GM18873 (cell line): ENCODE measurements around the gene HSCB.
"Not testable (repeated sequence)": the region's sequence is repeated elsewhere in the genome, so short reads cannot be mapped to it uniquely, and the experiment has no call there.

Experiments used
- ATAC-seq: cut with Tn5 transposase; IDR thresholded peaks from one replicate; pipeline ENCODE4 v1.9.1; 2021; ENCODE audit warnings: mild to moderate bottlenecking, moderate library complexity, moderate number of reproducible peaks; ENCODE audit not compliant: unreplicated experiment, low FRiP score

HSCB gene

DNA sequence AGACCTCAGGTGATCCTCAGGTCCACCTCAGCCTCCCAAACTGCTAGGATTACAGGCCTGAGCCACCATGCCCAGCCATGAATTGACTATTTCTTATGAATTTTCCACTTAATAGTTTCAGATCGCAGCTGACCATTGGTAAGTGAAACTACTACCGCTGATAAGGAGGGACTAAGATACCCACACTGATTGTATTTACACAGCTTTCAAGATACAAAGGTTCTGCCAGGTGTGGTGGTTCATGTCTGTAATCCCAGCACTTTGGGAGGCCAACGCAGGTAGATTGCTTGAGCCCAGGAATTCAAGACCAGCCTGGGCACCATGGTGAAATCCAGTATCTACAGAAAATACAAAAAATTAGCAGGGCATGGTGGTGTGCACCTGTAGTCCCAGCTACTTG, 4.1 kb upstream of the HSCB start:
- ATAC-seq = no peak

DNA sequence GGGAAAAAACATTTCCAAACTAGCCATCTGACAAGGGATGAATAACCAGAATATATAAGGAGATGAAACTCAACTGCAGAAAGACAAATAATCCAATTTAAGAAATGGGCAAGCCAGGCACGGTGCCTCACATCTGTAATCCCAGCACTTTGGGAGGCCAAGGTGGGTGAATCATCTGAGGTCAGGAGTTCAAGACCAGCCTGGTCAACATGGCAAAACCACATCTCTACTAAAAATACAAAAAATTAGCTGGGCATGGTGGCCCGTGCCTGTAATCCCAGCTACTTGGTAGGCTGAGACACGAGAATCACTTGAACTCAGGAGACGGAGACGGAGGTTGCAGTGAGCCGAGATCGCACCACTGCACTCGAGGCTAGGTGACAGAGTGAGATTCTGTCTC, 3.0 kb upstream of the HSCB start:
- ATAC-seq = not testable (repeated sequence)

DNA sequence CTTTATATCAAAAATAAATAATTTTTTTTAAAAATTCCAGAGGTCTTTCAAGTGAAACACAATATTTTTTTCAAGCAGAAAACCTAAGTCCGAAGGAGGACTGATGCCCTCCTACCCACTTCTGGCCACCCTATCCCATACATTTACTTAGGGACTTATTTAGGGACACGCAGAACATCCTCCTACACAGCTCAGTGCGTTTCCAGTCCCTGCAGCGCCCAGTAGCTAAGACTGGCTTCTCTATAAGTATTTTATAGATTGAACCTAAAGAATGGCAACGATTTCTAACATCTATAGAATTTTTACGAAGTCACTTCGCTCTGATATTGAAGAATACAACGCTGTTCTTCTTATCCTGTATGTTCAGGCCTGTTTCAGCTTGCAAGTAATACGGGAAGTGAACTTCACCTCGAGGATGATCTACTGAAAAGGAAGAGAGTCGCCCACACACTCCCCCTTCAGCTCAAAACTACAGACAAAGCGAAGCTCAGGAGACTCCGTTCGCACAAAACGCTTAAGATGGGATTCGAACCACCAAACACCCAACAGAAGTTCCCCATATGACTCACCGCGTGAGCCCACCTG, 547 bp upstream of the HSCB start:
- no peak for ATAC-seq

DNA sequence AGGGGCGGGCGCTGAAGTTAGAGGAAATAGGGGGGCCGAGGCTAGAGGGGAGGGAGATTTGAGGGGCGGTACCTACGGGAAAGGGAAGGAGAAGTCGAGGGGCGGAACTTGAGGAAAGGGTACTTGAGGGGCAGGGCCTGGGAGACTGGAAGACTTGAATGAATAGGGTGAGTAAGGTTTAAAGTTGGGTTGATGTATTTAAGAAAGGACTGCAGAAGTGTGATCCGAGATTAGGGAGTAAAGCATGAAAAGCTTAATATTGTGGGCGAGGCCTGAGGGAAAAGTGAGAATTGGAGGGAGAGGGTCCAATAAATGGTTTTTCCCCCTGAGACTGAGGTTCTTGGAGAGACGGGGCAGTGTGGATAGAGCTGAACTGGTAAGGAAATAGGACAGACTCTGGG, 723 bp downstream of the HSCB start:
- peak; percentile 5 for ATAC-seq

DNA sequence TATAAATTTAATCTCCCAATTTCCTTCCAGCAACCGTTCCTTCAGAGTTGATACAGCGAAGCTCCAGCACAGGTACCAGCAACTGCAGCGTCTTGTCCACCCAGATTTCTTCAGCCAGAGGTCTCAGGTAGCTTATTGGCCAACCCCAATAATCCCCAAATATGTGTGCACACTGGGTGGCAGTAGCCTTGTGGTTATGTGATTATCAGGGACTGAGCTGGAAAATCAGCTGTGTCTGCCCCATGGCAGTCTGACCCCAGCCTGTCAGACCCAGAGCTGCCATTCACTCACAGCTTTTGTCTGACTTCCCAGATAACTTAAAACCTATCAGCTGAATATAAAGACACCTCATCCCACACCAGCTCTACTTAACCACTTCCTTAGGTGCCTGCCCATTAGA, 2.0 kb downstream of the HSCB start:
- ATAC-seq = no peak

DNA sequence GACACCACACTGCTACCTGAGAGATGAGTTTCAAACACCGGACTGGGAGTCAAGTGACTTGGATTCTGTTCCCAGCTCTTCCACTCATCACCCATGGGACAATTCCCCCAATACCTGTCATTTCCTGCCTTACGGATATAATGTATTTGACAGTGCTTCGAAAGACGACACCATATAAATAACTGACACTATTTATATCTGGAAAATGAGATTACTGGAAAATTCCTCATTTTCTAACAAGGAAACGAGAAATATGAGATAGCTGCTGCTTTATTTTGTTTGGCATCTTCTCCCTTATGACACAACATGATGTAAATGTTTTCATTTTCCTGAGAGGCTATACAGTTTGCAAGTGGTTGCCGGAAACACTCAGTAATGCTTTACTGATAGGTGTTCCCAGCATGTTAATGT, 8.6 kb downstream of the HSCB start:
- ATAC-seq = no peak

DNA sequence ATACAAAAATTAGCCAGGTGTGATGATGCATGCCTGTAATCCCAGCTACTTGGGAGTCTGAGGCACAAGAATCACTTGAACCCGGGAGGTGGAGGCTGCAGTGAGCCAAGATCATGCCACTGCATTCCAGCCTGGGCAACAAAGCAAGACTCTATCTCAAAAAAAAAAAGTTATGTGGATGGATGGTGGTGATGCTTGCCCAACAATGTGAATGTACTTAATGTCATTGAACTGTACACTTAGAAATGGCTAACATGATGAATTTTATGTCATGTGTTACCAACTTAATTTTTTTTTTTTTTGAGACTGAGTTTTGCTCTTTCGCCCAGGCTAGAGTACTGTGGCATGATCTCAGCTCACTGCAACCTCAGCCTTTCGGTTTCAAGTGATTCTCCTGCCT, 12.7 kb downstream of the HSCB start:
- ATAC-seq = not testable (repeated sequence)

DNA sequence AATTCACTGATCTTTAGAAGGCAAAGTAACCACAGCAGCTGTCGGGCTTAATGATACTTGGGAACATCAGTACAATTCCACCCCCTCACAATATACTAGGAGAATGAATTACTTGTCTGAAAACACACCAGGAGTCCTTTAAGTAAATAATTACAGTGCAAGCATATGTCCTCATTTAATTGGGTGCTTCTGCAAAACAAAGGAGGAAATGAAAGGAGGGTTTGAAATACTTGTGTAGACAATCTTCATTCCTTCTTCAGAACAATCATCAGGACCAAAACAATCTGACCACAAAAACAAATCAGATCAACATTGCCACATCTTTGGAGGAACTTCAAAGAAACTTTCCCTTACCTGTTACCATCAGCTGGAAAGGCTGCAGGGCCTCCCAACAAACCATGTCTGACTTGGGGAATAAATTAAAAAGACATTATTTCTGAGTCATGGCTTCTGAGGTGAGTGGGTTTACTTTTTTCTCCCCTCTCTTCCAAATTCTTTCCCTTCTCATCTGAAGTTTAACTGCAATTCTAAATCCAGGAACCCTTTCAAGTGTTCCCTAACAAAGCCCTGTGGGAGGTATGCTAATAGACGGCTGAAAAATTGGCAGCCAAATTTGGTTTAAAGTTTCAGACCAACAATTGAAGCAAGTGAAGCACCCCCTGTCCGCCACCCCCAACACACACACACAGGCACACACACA, 18.2 kb downstream of the HSCB start:
- ATAC-seq = no peak

DNA sequence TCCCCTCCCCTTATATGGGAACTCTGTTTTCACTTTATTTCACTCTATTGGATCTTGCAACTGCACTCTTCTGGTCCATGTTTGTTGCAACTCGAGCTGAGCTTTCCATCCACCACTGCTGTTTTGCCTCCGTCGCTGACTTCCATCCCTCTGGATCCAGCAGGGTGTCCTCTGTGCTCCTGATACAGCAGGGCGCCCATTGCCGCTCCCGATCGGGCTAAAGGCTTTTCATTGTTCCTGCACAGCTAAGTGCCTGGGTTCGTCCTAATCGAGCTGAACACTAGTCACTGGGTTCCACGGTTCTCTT, 19.6 kb downstream of the HSCB start:
- no peak for ATAC-seq

DNA sequence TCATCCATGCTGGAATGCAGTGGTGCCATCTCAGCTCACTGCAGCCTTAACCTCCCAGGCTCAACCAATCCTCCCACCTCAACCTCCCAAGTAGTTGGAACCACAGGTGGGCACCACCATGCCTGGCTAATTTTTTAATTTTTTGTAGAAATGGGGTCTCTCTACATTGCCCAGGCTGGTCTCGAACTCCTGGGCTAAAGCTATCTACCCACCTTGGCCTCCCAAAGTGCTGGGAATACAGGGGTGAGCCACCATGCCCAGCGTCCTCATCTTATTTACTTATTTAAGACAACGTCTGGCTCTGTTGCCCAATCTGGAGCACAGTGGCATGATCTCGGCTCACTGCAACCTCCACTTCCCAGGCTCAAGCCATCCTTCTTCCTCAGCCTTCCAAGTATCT, 20.2 kb downstream of the HSCB start:
- not testable (repeated sequence) for ATAC-seq

DNA sequence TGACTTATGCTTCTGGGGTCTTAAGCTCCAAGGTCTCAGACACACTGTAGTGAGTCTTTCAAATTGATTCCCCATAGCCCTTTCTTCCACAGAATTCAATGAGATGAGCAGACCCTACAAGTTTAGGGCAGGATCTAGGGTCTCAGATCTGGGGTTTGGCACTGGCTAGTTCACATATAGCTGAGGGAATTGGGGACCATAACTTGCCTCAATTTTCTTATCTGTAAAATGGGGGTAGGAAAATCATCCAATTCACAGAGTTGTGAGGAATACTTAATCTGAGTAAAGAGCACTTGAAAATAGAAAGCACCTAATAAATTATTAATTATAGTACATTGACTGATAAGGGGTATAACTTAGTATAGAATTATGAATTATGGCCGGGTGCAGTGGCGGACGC, 24.8 kb downstream of the HSCB start:
- no peak for ATAC-seq

DNA sequence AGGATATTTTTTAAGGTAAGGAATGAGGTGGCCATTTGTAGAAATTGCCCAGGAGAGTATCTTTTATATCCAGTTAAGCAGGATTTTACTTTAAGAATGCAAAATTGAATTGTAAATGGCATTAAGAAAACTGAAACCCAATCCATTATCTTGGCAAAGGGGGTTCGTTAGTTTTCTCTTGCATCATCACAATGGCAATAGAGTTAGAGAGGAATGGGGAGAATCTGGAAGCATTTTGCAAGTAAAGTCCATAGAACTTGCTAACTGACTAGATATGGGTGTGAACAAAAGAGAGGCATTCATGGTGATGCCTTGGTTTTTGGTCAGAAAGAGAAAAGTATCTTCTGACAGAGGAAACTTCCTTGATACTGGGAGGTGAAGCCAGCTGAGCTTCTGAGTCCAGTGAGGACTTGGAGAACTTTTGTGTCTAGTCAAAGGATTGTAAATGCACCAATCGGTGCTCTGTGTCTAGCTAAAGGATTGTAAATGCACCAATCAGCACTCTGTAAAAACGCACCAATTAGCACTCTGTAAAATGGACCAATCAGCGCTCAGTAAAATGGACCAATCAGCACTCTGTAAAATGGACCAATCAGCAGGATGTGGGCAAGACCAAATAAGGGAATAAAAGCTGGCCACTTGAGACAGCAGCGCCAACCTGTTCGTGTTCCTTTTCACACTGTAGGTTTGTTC, 27.0 kb downstream of the HSCB start:
- no peak for ATAC-seq

DNA sequence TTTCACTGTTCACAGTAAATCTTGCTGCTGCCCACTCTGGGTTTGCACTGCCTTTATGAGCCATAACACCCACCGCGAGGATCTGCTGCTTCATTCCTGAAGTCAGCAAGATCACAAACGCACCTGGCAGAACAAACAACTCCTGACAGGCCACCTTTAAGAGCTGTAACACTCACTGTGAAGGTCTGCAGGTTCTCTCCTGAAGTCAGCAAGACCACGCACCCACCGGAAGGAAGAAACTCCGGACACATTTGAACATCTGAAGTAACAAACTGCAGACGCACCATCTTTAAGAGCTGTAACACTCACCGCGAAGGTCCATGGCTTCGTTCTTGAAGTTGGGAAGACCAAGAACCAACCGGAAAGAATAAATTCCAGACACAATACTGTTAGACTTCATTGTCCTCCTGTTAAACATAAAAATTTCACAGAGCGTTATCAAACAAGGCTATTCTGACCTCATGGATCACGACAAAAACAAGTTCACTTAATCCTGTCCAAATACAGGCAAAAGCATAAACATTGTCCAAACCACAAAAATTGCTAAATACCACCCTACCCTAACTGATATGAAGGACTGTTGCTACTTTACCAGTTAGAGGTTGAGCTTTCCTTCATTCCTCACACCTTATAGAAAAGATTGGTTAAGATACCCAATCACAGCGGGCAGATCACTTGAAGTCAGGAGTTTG, 27.7 kb downstream of the HSCB start:
- no peak for ATAC-seq

DNA sequence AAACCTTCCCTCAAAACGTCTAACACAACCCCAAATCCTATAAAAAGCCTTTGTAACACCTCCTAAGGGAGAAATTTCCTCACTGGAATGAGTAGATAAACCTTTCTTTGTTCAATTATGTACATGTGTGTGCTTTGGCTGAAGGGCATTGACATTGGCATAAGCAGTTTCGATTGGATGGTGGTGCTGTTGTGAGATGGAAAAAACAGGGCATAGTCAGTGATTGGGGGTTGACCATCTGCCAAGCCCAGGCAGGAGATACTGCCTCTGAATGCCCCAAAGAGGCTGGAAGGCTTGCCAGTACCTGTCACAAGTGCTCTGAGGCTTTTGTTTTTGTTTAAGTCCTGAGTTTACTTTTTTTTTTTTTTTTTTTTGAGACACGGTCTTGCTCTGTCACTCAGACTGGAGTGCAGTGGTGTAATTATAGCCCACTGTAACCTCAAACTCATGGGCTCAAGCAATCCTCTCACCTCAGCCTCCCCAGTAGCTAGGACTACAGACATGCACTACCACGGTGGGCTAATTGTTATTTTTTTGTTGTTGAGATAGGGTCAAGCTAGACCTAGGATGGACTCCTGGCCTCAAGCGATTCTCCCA, 29.5 kb downstream of the HSCB start:
- ATAC-seq = no peak

DNA sequence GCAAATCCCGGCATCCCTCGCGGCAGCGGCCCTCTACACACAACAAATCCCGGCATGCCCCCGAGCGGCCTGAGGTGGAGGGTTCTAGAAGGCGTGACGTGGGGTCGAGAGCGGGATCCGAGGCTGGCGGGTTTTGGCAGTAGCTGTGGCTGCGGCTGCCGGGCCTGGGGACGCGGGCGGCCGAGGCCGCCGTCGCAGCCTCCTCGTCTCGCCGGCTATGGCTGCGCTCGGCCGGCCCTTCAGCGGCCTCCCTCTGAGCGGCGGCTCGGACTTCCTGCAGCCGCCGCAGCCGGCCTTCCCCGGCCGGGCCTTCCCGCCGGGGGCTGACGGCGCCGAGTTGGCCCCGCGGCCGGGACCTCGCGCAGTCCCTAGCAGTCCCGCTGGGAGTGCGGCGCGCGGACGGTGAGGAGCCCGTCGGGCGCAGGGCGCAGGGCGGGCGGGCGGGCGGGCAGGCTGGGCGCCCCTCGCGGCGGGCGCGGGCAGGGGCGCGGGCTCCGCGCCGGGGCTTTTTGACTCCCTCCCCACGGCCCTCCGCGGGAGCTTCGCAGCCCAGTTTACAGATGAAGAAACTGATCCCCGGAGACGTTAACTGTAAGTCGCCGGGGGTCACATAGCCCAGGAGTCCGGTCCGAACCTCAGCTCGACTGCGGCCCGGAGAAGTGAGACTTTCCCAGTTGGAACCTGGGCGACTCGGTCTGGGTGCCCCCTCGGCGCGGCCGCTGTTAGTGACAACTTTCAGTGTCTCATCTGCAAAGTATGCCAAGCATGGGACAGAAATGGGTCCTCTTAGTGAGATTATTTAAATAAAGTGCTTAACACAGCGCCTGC, 31.0 kb downstream of the HSCB start, which contains the start of gene CCDC117:
Gene CCDC117 (plus strand): TSS at position 63 of the 828 bp plus-strand sequence. CDS start 155 bp downstream, at position 218.
- ATAC-seq = peak; percentile 76

DNA sequence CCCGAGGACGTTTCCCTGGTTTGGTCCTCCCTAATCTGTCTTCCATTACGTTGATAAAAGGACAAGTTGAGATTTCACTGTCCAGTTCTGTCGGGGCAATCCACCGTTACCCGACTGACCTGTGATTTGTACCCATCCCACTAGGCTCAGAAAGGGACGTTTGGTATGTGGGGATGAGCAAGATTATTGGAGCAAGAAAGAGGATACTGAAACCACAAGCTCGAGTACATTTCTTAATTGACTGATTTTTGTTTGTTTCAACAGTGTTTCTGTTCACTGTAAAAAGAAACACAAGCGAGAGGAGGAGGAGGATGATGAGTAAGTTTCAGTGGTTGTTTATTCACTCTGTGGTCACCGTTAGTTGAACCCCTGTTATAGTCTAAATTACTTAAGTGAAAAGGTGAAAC, 31.6 kb downstream of the HSCB start:
- ATAC-seq = peak; percentile 22

DNA sequence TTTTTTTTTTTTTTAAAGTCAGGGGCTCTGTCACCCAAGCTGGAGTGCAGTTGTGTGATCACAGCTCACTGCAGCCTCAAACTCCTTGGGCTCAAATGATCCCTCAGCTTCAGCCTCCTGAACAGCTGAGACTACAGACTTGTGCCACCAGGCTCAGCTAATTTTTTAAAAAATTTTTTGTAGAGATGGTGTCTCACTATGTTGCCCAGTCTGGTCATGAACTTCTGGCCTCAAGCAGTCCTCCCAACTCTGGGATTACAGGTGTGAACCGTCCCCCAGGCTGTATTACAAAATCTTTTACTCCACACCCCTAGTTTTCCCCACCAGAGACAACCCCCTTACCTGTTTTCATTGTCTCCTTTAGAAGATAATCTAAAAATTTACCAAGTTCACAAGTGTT, 32.5 kb downstream of the HSCB start:
- no peak for ATAC-seq

DNA sequence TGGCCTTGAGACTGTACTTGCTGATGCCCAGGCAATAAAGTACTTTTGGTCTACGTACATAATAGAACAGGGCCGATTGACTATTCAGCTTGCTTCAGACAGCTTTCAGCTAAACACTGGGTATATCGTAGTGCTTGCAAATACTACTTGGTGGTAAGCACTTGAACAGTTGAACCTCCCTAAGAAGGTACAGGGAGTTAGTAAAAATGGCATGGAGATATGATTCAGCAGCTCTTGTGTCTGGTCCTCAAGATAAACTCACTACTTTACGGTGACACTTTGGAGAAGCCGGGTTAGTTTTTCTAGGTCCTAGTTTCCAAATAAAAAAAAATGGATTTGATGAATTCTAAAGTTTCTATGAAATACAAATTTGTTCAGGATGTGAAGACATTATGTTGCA, 38.0 kb downstream of the HSCB start:
- no peak for ATAC-seq

DNA sequence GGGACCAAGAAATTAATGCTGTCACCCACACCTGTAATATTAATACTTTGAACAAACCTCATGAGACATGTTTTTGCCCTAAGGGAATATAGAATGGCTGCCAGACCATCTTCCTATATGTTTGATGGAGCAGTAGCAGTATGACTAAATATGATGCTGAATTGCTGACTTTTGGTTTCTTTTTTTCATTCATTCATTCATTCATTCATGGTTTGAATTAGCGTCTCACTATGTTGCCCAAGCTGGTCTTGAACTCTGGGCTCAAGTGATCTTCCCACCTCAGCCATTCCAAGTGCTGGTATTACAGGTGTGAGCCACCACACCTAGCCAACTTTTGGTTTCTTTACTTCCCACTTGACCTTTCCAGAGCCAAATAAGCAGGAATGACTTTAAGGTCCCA, 38.5 kb downstream of the HSCB start:
- ATAC-seq = no peak
